22Rv1 (cell line): Measurements from ENCODE around the gene CREBRF.
A peak's percentile ranks its signal among the peaks of the same experiment; 100 is the strongest.
"Not testable (repeated sequence)": the region's sequence is repeated elsewhere in the genome, so short reads cannot be mapped to it uniquely, and the experiment has no call there.

Source experiments
- H3K27ac ChIP-seq: fragments of 450-650 bp; 2 replicates; pipeline ENCODE4 v1.5.1; 2017
- ZFX ChIP-seq: fragments of 450-650 bp; IDR thresholded peaks from 2 replicates; pipeline ENCODE4 v1.6.1; 2017; ENCODE audit warnings: antibody characterized with exemption, borderline replicate concordance
- TF ChIP-seq, protein P1 (sequence below): fragments of 450-650 bp; IDR thresholded peaks from 2 replicates; pipeline ENCODE4 v1.5.1; 2017; ENCODE audit warnings: mild to moderate bottlenecking

CREBRF gene

GRCh38 chr5:173075970-173076369 is 19.8 kb downstream of the CREBRF start:
- no peak overlapping the region for H3K27ac ChIP-seq
- TF ChIP-seq, protein P1, sequence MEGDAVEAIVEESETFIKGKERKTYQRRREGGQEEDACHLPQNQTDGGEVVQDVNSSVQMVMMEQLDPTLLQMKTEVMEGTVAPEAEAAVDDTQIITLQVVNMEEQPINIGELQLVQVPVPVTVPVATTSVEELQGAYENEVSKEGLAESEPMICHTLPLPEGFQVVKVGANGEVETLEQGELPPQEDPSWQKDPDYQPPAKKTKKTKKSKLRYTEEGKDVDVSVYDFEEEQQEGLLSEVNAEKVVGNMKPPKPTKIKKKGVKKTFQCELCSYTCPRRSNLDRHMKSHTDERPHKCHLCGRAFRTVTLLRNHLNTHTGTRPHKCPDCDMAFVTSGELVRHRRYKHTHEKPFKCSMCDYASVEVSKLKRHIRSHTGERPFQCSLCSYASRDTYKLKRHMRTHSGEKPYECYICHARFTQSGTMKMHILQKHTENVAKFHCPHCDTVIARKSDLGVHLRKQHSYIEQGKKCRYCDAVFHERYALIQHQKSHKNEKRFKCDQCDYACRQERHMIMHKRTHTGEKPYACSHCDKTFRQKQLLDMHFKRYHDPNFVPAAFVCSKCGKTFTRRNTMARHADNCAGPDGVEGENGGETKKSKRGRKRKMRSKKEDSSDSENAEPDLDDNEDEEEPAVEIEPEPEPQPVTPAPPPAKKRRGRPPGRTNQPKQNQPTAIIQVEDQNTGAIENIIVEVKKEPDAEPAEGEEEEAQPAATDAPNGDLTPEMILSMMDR: no peak
- TF ChIP-seq ZFX: no peak

DNA sequence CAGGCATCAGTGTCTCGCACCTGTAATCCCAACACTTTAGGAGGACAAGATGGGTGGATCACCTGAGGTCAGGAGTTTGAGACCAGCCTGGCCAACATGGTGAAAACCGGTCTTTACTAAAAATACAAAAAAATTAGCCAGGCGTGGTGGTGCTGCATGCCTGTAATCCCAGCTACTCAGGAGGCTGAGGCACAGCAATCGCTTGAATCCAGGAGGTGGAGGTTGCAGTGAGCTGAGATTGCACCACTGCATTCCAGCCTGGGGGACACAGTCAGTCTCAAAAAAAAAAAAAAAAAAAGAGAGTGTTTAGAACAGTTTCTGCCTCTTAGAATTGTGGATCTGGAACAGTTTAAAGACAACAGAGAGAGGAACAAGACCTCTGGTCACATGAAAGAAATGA is 20.3 kb downstream of the CREBRF start:
- H3K27ac ChIP-seq: not testable (repeated sequence)

DNA sequence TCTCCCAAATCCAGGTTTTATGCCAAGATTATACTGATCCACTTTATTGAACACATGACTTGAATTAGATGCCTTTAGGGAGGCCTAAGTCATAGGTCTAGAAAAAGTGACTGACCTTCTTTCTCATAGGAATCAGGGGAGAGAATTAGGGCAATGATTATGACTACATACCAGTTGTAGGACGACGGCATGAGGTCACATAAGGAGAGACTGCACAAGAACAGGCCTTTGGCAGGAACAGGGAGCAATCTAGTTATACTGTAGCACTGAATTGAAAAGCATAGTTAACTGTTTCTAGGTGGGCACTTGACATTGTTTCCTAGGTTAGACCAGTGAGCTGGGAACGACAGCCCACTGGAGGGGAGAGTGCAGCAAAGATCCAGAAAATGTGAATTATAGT is 22.7 kb downstream of the CREBRF start:
- no peak overlapping the region for H3K27ac ChIP-seq
- TF ChIP-seq ZFX: no peak
- TF ChIP-seq, protein P1: no peak

GRCh38 chr5:173089581-173089980 is 33.4 kb downstream of the CREBRF start:
- no peak for TF ChIP-seq ZFX
- TF ChIP-seq, protein P1: no peak
- no peak overlapping the region for H3K27ac ChIP-seq

DNA sequence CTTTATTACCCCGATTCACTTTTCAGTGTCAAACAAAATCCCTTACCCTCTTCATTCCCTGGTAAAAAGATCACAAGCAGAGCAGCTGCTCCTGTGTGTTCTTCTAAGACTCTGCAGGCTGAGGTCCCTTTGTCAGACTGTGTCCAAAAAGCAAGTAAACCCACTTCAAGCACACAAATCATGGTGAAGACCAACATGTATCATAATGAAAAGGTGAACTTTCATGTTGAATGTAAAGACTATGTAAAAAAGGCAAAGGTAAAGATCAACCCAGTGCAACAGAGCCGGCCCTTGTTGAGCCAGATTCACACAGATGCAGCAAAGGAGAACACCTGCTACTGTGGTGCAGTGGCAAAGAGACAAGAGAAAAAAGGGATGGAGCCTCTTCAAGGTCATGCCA is 34.5 kb downstream of the CREBRF start:
- TF ChIP-seq ZFX: no peak
- TF ChIP-seq, protein P1: no peak
- no peak overlapping the region for H3K27ac ChIP-seq

GRCh38 chr5:173091981-173092380 is 35.8 kb downstream of the CREBRF start:
- no peak overlapping the region for H3K27ac ChIP-seq
- TF ChIP-seq ZFX: no peak
- TF ChIP-seq, protein P1: no peak

GRCh38 chr5:173093606-173094005 is 37.5 kb downstream of the CREBRF start:
- peak overlapping the region; percentile 59 for H3K27ac ChIP-seq
- TF ChIP-seq ZFX: no peak
- TF ChIP-seq, protein P1: no peak

DNA sequence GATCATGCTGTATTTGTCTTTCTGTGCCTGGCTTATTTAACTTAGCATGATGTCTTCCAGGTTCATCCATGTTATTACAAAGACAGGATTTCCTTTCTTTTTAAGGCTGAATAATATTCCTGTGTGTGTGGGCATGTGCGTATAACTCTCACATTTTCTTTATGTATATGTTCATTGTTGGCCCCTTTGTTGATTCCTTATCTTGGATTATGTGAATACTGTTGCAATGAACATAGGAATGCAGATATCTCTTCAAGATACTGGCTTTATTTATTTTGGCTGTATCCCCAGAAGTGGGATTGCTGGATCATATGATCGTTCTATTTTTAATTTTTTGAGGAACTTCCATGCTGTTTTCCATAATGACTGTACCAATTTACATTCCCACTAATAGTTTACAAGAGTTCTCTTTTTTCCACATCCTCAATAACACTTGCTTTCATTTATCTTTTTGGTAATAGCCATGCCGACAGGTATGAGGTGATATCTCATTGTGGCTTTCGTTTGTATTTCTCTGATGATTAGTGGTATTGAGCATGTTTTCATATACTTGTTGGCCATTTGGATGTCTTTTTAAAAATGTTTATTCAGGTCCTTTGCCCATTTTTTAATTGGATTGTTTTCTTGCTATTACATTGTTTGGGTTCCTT is 38.0 kb downstream of the CREBRF start:
- H3K27ac ChIP-seq: peak overlapping the region; percentile 59
- TF ChIP-seq ZFX: no peak
- TF ChIP-seq, protein P1: no peak
